Raji (cell line): ENCODE measurements around the gene DPP10.

Experiments used
- POLR2A ChIP-seq: IDR thresholded peaks from 2 replicates; pipeline ENCODE4 v1.6.1; 2011; ENCODE audit warnings: low read depth, low read length, control low read depth; ENCODE audit not compliant: insufficient read depth

DPP10 gene

GRCh38 chr2:115214050-115214449 lies 771.6 kb downstream of the DPP10 start:
- TF ChIP-seq POLR2A = no peak

GRCh38 chr2:115219296-115219695 lies 776.9 kb downstream of the DPP10 start:
- no peak for TF ChIP-seq POLR2A

- no peak for TF ChIP-seq POLR2A
These were observed 791.7 kb downstream of the DPP10 start for GRCh38 chr2:115234186-115234585.

DNA sequence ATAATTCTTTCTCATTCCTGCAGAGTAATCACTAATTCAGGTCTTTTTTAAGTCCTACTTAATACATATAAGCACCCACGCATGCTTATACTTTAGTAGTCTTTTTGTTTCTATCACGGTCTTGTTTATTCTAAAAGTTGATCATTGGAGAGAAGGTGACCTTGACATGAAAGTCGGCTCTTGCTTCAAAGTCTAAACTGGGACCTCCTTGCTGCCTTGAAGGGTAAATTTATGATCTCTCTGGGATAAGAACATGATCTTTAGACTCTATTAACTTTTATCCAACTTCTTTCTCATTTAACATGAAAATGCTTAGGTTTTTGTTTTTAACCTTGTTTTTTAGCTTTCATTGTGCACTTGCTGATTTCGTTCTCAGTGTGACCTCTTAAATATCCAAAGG lies 792.3 kb downstream of the DPP10 start:
- TF ChIP-seq POLR2A = no peak

GRCh38 chr2:115248066-115248465 lies 805.6 kb downstream of the DPP10 start:
- TF ChIP-seq POLR2A = no peak

DNA sequence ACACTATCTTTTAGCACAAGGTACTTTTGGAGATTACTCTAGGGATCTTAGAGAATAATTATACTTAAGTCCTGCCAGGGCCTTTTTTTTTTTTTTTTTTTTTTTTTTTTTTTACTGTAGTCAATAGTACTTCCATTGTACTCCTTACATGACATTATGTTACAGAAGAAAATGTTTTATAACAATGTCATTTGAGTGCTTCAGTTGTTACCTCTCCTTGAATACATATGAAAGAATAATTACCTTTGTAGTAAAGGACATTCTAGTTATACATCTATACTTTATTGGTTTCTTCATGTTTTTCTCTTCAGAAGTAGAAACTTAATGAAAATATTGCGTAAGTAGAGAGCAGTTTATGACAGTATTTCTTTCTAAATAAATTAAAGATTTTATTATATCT lies 834.9 kb downstream of the DPP10 start:
- no peak for TF ChIP-seq POLR2A

- TF ChIP-seq POLR2A = no peak
These were observed 843.0 kb downstream of the DPP10 start for GRCh38 chr2:115285416-115285815.

- TF ChIP-seq POLR2A = no peak
These were observed 848.0 kb downstream of the DPP10 start for GRCh38 chr2:115290478-115290877.

DNA sequence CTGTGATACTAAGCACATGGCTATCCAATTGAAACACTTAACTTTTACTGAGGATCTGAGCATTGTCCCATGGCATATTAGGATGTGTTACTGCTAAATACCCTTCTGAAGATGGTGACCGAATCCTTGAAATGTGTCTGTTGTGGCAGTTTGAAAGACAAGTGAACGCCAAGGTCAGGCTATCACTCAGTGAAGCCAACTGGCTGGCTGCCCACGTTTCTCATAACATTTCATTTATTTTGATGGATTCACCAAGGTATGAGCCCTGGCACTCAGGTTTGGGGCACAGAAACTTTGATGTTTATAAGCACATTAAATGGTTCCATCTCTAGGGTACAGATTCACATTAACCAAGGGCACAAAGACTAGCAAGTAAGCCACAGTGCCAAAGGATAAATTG lies 850.3 kb downstream of the DPP10 start:
- TF ChIP-seq POLR2A = no peak

GRCh38 chr2:115294999-115295398 lies 852.6 kb downstream of the DPP10 start:
- TF ChIP-seq POLR2A = no peak

DNA sequence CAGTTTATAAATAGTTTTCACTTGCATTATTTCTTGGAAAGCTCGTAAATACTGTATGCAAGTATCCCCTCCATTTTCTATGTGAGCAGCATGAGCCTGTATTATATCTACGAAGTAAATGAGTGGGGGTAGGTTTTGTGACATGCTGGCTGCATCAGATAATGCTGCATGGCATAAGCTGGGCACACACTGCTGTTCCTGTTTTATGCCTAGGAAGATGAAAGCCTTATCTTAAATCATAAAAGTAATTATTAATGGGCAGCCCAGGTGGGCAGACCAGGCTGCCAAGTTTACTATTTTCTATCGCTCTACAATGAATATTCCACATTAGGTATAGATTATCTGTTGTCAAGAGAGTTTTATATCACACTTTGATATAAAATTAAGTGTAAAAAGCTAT lies 854.6 kb downstream of the DPP10 start:
- TF ChIP-seq POLR2A = no peak

- TF ChIP-seq POLR2A = no peak
These were observed 856.8 kb downstream of the DPP10 start for GRCh38 chr2:115299199-115299598.

GRCh38 chr2:115305712-115306111 lies 863.3 kb downstream of the DPP10 start:
- TF ChIP-seq POLR2A = no peak

- no peak for TF ChIP-seq POLR2A
These were observed 871.7 kb downstream of the DPP10 start for GRCh38 chr2:115314119-115314518.

DNA sequence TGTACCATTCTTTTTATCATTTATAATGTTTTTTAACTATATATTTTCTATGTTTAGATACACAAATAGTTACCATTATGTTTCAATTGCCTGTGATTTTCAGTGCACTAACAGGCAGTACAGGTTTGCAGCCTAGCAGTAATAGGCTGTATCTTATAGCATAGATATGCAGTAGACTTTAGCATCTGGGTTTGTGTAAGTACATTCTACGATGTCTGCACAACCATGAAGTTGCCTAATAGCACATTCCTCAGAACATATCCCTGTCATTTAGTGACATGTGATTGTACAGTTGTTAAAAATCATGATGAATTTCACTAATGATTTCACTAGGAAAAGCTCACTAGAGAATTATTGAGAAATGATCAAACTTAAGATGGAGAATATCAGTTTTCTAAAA lies 884.6 kb downstream of the DPP10 start:
- TF ChIP-seq POLR2A = no peak

DNA sequence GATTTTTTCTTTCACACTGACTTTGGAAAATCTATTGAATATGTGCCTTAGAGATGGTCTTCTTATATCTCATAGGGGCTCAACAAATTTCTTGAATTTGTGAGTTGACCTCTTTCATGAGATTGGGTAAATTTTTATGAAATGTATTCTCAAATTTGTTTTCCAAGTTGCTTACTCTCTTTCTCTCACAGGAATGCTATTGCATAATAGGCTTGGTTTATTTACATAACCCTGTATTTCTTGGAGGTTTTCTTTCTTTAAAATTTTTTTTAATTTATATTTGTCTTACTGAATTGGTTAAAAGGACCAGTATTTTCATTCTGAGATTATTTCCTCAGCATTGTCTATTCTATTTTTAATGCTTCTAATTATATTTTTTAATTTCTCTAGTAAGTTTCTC lies 917.1 kb downstream of the DPP10 start:
- no peak for TF ChIP-seq POLR2A

- no peak for TF ChIP-seq POLR2A
These were observed 921.7 kb downstream of the DPP10 start for GRCh38 chr2:115364093-115364492.

DNA sequence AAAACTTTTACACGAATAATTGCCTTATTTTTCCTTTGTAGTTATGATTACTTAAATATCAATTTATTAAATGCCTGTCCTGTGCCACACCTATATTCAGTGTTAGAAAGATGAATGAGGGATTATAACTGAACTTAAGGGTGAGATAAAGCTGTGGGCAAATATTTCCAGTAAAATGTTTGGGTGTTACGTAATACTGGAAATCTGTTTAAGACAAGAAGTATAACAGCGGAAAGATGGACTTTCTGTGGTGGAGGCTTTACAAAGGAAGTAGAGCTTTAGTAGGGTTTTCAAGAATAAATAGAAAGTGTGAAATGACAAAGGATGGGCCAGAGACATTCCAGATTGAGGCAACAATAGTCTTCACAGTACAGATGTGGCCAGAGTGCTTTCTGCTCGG lies 927.0 kb downstream of the DPP10 start:
- no peak for TF ChIP-seq POLR2A
